ENCODE measurements around the gene VTCN1.

The VTCN1 gene

GRCh38 chr1:117209094-117209493 lies 1.6 kb downstream of the VTCN1 start:
- DNase-seq (ENCODE audit: low read depth in 4 of 4, low spot score in 1 of 4): no peak

- DNase-seq (ENCODE audit: low read depth in 4 of 4, low spot score in 1 of 4): no peak
These were observed 2.1 kb downstream of the VTCN1 start for GRCh38 chr1:117208580-117208979.

GRCh38 chr1:117205368-117205767 lies 5.4 kb downstream of the VTCN1 start:
- DNase-seq (ENCODE audit: low read depth in 4 of 4, low spot score in 1 of 4): no peak

- DNase-seq (ENCODE audit: low read depth in 4 of 4, low spot score in 1 of 4): no peak
These were observed 8.9 kb downstream of the VTCN1 start for GRCh38 chr1:117201808-117202207.

- no peak for DNase-seq (ENCODE audit: low read depth in 4 of 4, low spot score in 1 of 4)
These were observed 12.6 kb downstream of the VTCN1 start for GRCh38 chr1:117198097-117198496.

GRCh38 chr1:117189726-117190125 lies 21.0 kb downstream of the VTCN1 start:
- no peak for DNase-seq (ENCODE audit: low read depth in 4 of 4, low spot score in 1 of 4)

GRCh38 chr1:117188816-117189437 lies 21.8 kb downstream of the VTCN1 start:
- DNase-seq (ENCODE audit: low read depth in 4 of 4, low spot score in 1 of 4): no peak

- DNase-seq (ENCODE audit: low read depth in 4 of 4, low spot score in 1 of 4): no peak
These were observed 22.4 kb downstream of the VTCN1 start for GRCh38 chr1:117188170-117188815.

GRCh38 chr1:117183112-117183511 lies 27.6 kb downstream of the VTCN1 start:
- no peak for DNase-seq (ENCODE audit: low read depth in 4 of 4, low spot score in 1 of 4)

- DNase-seq (ENCODE audit: low read depth in 4 of 4, low spot score in 1 of 4): no peak
These were observed 28.4 kb downstream of the VTCN1 start for GRCh38 chr1:117182319-117182718.

GRCh38 chr1:117181630-117182041 lies 29.1 kb downstream of the VTCN1 start:
- no peak for DNase-seq (ENCODE audit: low read depth in 4 of 4, low spot score in 1 of 4)

GRCh38 chr1:117180147-117180967 lies 30.4 kb downstream of the VTCN1 start:
- DNase-seq (ENCODE audit: low read depth in 4 of 4, low spot score in 1 of 4): no peak

GRCh38 chr1:117179471-117179870 lies 31.3 kb downstream of the VTCN1 start:
- DNase-seq (ENCODE audit: low read depth in 4 of 4, low spot score in 1 of 4): no peak

- DNase-seq (ENCODE audit: low read depth in 4 of 4, low spot score in 1 of 4): no peak
These were observed 32.0 kb downstream of the VTCN1 start for GRCh38 chr1:117178756-117179155.

- no peak for DNase-seq (ENCODE audit: low read depth in 4 of 4, low spot score in 1 of 4)
These were observed 33.4 kb downstream of the VTCN1 start for GRCh38 chr1:117177376-117177775.

- DNase-seq (ENCODE audit: low read depth in 4 of 4, low spot score in 1 of 4): no peak
These were observed 34.1 kb downstream of the VTCN1 start for GRCh38 chr1:117176579-117176978.

GRCh38 chr1:117174851-117175250 lies 35.9 kb downstream of the VTCN1 start:
- no peak for DNase-seq (ENCODE audit: low read depth in 4 of 4, low spot score in 1 of 4)

GRCh38 chr1:117173691-117174090 lies 37.0 kb downstream of the VTCN1 start:
- no peak for DNase-seq (ENCODE audit: low read depth in 4 of 4, low spot score in 1 of 4)

- no peak for DNase-seq (ENCODE audit: low read depth in 4 of 4, low spot score in 1 of 4)
These were observed 37.7 kb downstream of the VTCN1 start for GRCh38 chr1:117173006-117173405.

GRCh38 chr1:117171900-117172511 lies 38.7 kb downstream of the VTCN1 start:
- DNase-seq (ENCODE audit: low read depth in 4 of 4, low spot score in 1 of 4): no peak

- no peak for DNase-seq (ENCODE audit: low read depth in 4 of 4, low spot score in 1 of 4)
These were observed 40.7 kb downstream of the VTCN1 start for GRCh38 chr1:117169871-117170596.

Data from stimulated activated CD4-positive, alpha-beta T cell treated with anti-CD3 and anti-CD28 coated beads, Interleukin-1b, Interleukin-23, amount 100 ng/mL, for 24 hours (primary cell).